GM19035 (cell line): ENCODE measurements around the gene KRTAP5-6.

Source experiments
- ATAC-seq: cut with Tn5 transposase; IDR thresholded peaks from one replicate; pipeline ENCODE4 v1.9.1; 2021; ENCODE audit not compliant: unreplicated experiment

The KRTAP5-6 gene

GRCh38 chr11:1746511-1746931 is 49.5 kb downstream of the KRTAP5-6 start:
- ATAC-seq, result no peak

GRCh38 chr11:1746956-1747752 is 50.2 kb downstream of the KRTAP5-6 start:
- ATAC-seq, result no peak
